ENCODE results near the gene SORCS2. TPM values are rescaled to one million over a fixed set of nuclear protein-coding genes. Genes with fewer than 3 reads are reported as not detected.

SORCS2 gene
- total RNA-seq, 1 experiment from 2014 or later = 0.15 TPM

DNA sequence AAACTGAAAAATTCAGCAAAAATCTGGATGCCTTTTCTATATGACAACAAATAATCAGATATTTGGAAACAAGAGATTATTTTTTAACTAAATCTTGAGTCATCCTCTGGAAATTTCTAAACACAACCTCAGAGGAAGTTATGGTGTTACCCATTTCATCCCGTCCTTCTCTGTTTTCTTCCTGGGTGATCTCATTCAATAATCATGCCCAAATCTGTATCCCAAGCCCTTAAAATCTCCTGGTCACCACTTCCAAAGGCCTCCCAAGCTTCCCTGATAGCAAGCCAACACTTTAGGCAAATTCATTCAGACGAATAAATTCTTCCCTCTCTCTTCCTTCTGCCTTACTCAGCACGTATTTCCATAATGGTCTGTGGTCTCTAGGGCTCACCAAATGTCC, 9.7 kb upstream of the SORCS2 start:
- no peak overlapping the region for H3K27ac ChIP-seq (ENCODE audit: low read length)
- CTCF ChIA-PET = no interaction called here
- ATAC-seq = no peak
- H3K27me3 ChIP-seq (ENCODE audit: control insufficient read depth, insufficient read depth, low read length) = no peaks in the 10 kb centered on the region
- H3K36me3 ChIP-seq (ENCODE audit: control insufficient read depth, insufficient read depth, low read length) = no peaks in the 10 kb centered on the region
- POLR2A ChIA-PET = no interaction called here
- no peak for DNase-seq (ENCODE audit: low read depth, low spot score)
- in situ Hi-C loops (cut with HindIII; ENCODE audit: low pct_unique_long_range_greater_than_20kb, low sequenced_read_pairs) (no loop called here), intact Hi-C loops (cut with micrococcal nuclease; ENCODE audit: unreplicated experiment) (no loop called here)
- H3K4me3 ChIP-seq (ENCODE audit: low read depth in 2 of 2, low read length in 2 of 2) = no peak overlapping the region
- no peak for TF ChIP-seq TCF7L2 (IDR thresholded peaks at IDR 0.05; ENCODE audit: low read depth, low read length)
- TF ChIP-seq POLR2AphosphoS5 (IDR thresholded peaks at IDR 0.05; ENCODE audit: low read depth, low read length) = no peak
- TF ChIP-seq, protein P1, sequence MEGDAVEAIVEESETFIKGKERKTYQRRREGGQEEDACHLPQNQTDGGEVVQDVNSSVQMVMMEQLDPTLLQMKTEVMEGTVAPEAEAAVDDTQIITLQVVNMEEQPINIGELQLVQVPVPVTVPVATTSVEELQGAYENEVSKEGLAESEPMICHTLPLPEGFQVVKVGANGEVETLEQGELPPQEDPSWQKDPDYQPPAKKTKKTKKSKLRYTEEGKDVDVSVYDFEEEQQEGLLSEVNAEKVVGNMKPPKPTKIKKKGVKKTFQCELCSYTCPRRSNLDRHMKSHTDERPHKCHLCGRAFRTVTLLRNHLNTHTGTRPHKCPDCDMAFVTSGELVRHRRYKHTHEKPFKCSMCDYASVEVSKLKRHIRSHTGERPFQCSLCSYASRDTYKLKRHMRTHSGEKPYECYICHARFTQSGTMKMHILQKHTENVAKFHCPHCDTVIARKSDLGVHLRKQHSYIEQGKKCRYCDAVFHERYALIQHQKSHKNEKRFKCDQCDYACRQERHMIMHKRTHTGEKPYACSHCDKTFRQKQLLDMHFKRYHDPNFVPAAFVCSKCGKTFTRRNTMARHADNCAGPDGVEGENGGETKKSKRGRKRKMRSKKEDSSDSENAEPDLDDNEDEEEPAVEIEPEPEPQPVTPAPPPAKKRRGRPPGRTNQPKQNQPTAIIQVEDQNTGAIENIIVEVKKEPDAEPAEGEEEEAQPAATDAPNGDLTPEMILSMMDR (IDR thresholded peaks at IDR 0.05) = no peak
- no peak for TF ChIP-seq SIN3A (IDR thresholded peaks at IDR 0.05; ENCODE audit: borderline replicate concordance, insufficient read depth, low read depth, low read length)
- TF ChIP-seq, protein P2, sequence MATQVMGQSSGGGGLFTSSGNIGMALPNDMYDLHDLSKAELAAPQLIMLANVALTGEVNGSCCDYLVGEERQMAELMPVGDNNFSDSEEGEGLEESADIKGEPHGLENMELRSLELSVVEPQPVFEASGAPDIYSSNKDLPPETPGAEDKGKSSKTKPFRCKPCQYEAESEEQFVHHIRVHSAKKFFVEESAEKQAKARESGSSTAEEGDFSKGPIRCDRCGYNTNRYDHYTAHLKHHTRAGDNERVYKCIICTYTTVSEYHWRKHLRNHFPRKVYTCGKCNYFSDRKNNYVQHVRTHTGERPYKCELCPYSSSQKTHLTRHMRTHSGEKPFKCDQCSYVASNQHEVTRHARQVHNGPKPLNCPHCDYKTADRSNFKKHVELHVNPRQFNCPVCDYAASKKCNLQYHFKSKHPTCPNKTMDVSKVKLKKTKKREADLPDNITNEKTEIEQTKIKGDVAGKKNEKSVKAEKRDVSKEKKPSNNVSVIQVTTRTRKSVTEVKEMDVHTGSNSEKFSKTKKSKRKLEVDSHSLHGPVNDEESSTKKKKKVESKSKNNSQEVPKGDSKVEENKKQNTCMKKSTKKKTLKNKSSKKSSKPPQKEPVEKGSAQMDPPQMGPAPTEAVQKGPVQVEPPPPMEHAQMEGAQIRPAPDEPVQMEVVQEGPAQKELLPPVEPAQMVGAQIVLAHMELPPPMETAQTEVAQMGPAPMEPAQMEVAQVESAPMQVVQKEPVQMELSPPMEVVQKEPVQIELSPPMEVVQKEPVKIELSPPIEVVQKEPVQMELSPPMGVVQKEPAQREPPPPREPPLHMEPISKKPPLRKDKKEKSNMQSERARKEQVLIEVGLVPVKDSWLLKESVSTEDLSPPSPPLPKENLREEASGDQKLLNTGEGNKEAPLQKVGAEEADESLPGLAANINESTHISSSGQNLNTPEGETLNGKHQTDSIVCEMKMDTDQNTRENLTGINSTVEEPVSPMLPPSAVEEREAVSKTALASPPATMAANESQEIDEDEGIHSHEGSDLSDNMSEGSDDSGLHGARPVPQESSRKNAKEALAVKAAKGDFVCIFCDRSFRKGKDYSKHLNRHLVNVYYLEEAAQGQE (IDR thresholded peaks at IDR 0.05; ENCODE audit: insufficient read depth in 1 of 2, low read depth in 2 of 2, low read length in 1 of 2) = no peak
- H3K9me3 ChIP-seq (ENCODE audit: control insufficient read depth, insufficient read depth, low read depth, low read length) = peaks cover 6% of the 10 kb centered on the region; the same call in 1 of the 2 replicates
- no peaks in the 10 kb centered on the region for H3K4me1 ChIP-seq (ENCODE audit: control insufficient read depth, insufficient read depth, low read length)
- BruUV-seq (replicated peaks) = no TSS peak

DNA sequence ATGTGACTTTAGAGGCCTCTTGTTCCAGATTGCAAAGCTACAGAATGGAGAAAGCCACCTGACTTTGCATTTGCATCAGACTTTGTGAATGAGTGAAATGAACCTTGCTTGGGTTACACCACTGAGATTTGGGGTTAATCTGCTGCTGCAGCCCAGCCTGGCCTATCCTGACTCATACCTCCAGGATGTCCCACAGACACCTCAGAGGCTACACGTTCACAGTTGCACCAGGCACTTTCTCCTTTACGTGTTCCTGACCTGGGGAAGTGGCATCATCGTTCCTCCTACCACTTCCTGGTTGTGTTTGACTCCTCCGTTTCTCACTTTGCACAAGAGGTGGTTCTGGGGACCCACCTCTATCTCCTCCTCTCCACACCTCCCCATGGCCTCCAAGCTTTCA, 9.2 kb upstream of the SORCS2 start:
- intact Hi-C loops (cut with micrococcal nuclease; ENCODE audit: unreplicated experiment) (no loop called here), in situ Hi-C loops (cut with HindIII; ENCODE audit: low pct_unique_long_range_greater_than_20kb, low sequenced_read_pairs) (no loop called here)
- H3K9me3 ChIP-seq (ENCODE audit: control insufficient read depth, insufficient read depth, low read depth, low read length) = peaks cover 6% of the 10 kb centered on the region; the same call in 1 of the 2 replicates
- no peak overlapping the region for H3K4me3 ChIP-seq (ENCODE audit: low read depth in 2 of 2, low read length in 2 of 2)
- H3K27me3 ChIP-seq (ENCODE audit: control insufficient read depth, insufficient read depth, low read length) = no peaks in the 10 kb centered on the region
- ChIA-PET CTCF (no interaction called here), POLR2A (no interaction called here)
- H3K36me3 ChIP-seq (ENCODE audit: control insufficient read depth, insufficient read depth, low read length) = no peaks in the 10 kb centered on the region
- ATAC-seq (no peak), DNase-seq (ENCODE audit: low read depth, low spot score) (no peak)
- BruUV-seq (replicated peaks) = no TSS peak
- H3K27ac ChIP-seq (ENCODE audit: low read length) = no peak overlapping the region
- TF ChIP-seq, protein P2 (IDR thresholded peaks at IDR 0.05; ENCODE audit: insufficient read depth in 1 of 2, low read depth in 2 of 2, low read length in 1 of 2) = no peak
- TF ChIP-seq, protein P1 (IDR thresholded peaks at IDR 0.05) = no peak
- no peak for TF ChIP-seq TCF7L2 (IDR thresholded peaks at IDR 0.05; ENCODE audit: low read depth, low read length)
- no peak for TF ChIP-seq SIN3A (IDR thresholded peaks at IDR 0.05; ENCODE audit: borderline replicate concordance, insufficient read depth, low read depth, low read length)
- no peaks in the 10 kb centered on the region for H3K4me1 ChIP-seq (ENCODE audit: control insufficient read depth, insufficient read depth, low read length)

Data from Panc1 (cell line).